ENCODE results near the gene TMEM147. TPM values are rescaled to one million over a fixed set of nuclear protein-coding genes. Genes with fewer than 3 reads are reported as not detected.

The TMEM147 gene
- total RNA-seq, 1 donor from 2014 or later: 77.7 TPM

DNA sequence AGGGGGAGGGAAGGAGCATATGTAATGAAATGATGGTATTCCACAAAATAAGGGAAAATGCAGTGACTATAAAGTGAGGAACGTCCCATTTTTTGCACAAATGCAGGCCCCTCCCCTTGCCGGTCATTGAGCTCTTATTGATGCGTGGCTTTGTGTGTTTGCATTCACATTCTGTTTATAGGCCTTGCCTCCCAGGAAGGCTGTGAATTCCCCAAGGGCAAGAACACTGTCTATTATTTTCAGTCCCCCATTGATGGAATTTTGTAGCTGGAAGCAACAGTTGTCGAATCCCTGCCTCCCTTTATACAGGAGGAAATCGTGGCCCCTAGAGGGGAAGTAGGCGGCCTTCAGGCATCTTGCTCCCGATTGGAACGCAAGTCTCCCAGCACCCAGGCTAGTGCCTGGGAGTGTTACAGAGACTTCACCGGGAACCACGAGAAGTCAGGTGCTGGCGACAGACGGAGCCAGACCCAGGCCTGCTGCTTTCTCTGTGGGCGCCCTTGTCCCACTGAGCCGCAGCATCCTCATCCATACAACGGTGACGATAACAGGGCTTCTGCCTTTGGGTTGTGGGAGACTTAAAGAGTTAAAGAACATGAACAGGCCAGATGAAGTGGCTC lies 24.2 kb upstream of the TMEM147 start:
- no peaks in the 10 kb centered on the region for H3K9me3 ChIP-seq
- H3K4me3 ChIP-seq: no peak overlapping the region
- no peak for DNase-seq
- TF ChIP-seq CTCF (IDR thresholded peaks at IDR 0.05): no peak
- no peak overlapping the region for H3K27ac ChIP-seq
- no peak for ATAC-seq
- intact Hi-C loops (cut with DNase I): no loop called here
- H3K36me3 ChIP-seq: no peaks in the 10 kb centered on the region
- H3K27me3 ChIP-seq: peaks cover 18% of the 10 kb centered on the region
- no peaks in the 10 kb centered on the region for H3K4me1 ChIP-seq

DNA sequence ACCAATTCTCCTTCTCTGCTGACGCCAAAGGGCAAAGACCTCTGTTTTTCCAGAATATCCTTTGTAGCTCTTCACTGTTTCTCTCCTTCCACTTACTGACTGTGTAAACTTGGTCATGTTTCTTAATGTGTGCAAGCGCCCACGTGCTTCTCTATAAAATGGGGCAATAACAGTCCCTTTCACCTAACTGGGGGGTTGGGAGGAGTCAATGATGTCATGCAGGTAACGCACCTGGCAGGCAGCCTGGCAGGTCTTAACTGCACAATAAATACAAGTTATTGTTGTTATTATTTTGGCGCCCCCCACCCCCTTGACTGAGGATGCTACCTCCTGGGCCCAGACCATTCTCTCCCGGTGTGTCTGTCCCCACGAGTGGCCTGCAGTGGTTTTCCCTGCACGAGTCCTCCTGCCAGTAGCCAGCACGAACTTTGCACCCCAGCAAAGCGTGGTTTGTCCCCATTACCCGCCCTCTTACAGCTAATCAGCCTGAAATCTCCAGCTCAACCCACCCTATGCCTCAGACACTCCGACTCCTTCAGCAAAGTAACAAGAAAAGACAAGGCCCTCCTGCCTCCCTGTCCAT lies 22.6 kb upstream of the TMEM147 start:
- intact Hi-C loops (cut with DNase I): no loop called here
- no peaks in the 10 kb centered on the region for H3K36me3 ChIP-seq

GRCh38 chr19:35524181-35524837 lies 21.1 kb upstream of the TMEM147 start:
- intact Hi-C loops (cut with DNase I): no loop called here
- DNase-seq (no peak), ATAC-seq (no peak)
- Histone ChIP-seq H3K9me3 (no peaks in the 10 kb centered on the region), H3K27me3 (peaks cover 21% of the 10 kb centered on the region), H3K36me3 (no peaks in the 10 kb centered on the region), H3K4me3 (no peak overlapping the region), H3K27ac (no peak overlapping the region), H3K4me1 (no peaks in the 10 kb centered on the region)
- no peak for TF ChIP-seq CTCF (IDR thresholded peaks at IDR 0.05)

More for the DNA sequence above, 22.6 kb upstream of the TMEM147 start:
- DNase-seq: no peak
- Histone ChIP-seq H3K27me3 (peaks cover 18% of the 10 kb centered on the region), H3K4me1 (no peaks in the 10 kb centered on the region), H3K9me3 (no peaks in the 10 kb centered on the region), H3K27ac (no peak overlapping the region), H3K4me3 (no peak overlapping the region)
- no peak for TF ChIP-seq CTCF (IDR thresholded peaks at IDR 0.05)
- ATAC-seq: no peak

- H3K27me3 ChIP-seq: peaks cover 35% of the 10 kb centered on the region
- no peaks in the 10 kb centered on the region for H3K4me1 ChIP-seq
- no peaks in the 10 kb centered on the region for H3K36me3 ChIP-seq
- H3K9me3 ChIP-seq: no peaks in the 10 kb centered on the region
- TF ChIP-seq CTCF (IDR thresholded peaks at IDR 0.05): no peak
- intact Hi-C loops (cut with DNase I): no loop called here
- no peak overlapping the region for H3K4me3 ChIP-seq
- no peak for DNase-seq
- no peak for ATAC-seq
- H3K27ac ChIP-seq: no peak overlapping the region
These were observed 19.6 kb upstream of the TMEM147 start for GRCh38 chr19:35525873-35526272.

DNA sequence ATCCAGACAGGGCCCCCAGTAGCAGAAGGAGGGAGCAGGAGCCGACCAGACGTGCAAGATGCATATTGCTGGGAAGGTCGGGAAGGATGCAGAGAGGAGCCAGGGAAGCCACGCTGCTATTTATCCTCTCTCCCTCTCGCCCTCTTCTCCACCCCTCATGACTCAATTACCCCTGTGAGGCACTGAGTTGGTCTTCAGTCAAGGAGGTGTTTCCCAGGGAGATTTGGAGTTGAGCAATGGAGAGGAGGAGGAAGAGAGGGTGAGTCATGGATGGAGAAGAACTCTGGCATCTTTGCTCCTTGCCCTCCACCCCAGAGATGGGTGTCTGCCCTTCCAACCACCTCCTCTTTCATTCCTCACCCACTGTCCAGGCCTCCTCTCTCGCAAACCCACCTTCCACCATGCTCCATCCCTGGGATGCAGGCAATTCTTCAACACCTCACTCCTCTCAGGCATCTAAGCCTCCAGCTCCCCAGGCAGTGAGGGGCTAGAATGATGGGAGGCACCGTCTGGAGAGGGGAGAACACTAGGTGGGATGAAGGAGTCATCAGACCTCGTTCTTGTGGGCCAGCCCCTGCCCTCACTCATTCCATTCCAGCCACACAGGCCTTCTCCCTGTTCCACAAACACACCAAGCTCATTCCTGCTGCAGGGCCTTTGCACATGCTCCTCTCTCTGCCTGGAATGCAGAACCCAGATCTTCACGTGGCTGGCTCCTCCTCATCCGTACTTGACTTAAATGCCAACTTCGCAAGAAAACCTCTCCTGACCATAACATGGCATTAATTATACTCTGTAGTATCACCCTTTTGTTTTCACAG lies 17.0 kb upstream of the TMEM147 start, which contains the start of gene SBSN:
Gene SBSN (minus strand): TSS at position 94 of the 821 bp plus-strand sequence. CDS start 30 bp downstream, at position 64.
- TF ChIP-seq CTCF (IDR thresholded peaks at IDR 0.05): no peak
- Histone ChIP-seq H3K4me3 (no peak within 1 kb of the TSS), H3K36me3 (no peaks in the 10 kb centered on the region), H3K9me3 (no peaks in the 10 kb centered on the region), H3K27me3 (peaks cover 61% of the 10 kb centered on the region), H3K27ac (no peak within 1 kb of the TSS), H3K4me1 (peaks cover under 1% of the 10 kb centered on the region)
- intact Hi-C loops (cut with DNase I): no loop called here
- ATAC-seq: no peak
- no peak for DNase-seq

Measured in upper lobe of right lung (tissue), 1 donor.